GM18505 (cell line): ENCODE results near the gene CCT8L2.
"Not testable (repeated sequence)": the region's sequence is repeated elsewhere in the genome, so short reads cannot be mapped to it uniquely, and the experiment has no call there.

Source experiments
- ATAC-seq: cut with Tn5 transposase; IDR thresholded peaks from one replicate; pipeline ENCODE4 v1.9.1; 2021; ENCODE audit not compliant: unreplicated experiment
- POLR2A ChIP-seq: IDR thresholded peaks from 4 replicates; pipeline ENCODE4 v1.6.1; 2011; ENCODE audit warnings: borderline replicate concordance; ENCODE audit not compliant: insufficient read depth, insufficient read length; ENCODE audit errors: extremely low read depth

The CCT8L2 gene, protein sequence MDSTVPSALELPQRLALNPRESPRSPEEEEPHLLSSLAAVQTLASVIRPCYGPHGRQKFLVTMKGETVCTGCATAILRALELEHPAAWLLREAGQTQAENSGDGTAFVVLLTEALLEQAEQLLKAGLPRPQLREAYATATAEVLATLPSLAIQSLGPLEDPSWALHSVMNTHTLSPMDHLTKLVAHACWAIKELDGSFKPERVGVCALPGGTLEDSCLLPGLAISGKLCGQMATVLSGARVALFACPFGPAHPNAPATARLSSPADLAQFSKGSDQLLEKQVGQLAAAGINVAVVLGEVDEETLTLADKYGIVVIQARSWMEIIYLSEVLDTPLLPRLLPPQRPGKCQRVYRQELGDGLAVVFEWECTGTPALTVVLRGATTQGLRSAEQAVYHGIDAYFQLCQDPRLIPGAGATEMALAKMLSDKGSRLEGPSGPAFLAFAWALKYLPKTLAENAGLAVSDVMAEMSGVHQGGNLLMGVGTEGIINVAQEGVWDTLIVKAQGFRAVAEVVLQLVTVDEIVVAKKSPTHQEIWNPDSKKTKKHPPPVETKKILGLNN

DNA sequence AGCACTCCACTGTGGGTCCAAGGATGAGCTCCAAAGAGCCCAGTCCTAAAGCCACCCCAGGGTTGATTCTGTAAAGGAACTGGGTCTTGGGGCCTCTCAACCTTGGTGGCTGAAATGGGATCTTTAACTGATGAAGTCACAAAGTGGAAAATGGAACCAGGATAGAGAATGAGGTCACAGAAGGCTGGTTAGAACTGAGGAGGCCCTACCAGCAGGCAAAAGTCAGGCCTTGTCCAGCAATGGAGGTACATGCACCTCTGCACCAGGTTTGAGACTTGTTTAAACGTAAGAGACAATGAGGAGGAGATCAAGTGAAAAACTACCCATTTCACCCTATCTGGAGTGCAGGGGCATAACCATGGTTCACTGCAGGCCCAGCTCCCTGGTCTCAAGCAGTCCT is at the start of gene CCT8L2:
TSS of gene CCT8L2 (minus strand) at position 101 of the 400 bp plus-strand sequence. CDS start 260 bp downstream, outside the sequence.
- not testable (repeated sequence) for ATAC-seq

DNA sequence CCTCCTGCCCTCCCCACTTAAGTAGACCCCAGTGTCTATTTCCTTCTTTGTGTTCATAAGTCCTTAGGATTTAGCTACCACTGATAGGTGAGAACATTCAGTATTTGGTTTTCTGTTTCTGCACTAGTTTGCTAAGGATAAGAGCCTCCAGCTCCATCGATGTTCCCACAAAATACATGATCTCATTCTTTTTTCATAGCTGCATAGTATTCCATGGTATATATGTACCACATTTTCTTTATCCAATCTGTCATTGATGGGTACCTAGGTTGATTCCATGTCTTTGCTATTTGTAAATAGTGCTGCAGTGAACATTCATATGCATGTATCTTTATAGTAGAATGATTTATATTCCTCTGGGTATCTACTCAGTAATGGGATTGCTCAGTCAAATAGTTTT is 42.8 kb upstream of the CCT8L2 start:
- ATAC-seq: not testable (repeated sequence)

DNA sequence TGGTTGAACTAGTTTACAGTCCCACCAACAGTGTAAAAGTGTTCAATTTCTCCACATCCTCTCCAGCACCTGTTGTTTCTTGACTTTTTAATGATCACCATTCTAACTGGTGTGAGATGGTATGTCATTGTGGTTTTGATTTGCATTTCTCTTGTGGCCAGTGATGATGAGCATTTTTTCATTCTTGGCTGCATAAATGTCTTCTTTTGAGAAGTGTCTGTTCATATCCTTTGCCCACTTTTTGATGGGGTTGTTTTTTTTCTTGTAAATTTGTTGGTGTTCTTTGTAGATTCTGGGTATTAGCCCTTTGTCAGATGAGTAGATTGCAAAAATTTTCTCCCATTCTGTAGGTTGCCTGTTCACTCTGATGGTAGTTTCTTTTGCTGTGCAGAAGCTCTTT is 41.5 kb upstream of the CCT8L2 start:
- not testable (repeated sequence) for ATAC-seq

DNA sequence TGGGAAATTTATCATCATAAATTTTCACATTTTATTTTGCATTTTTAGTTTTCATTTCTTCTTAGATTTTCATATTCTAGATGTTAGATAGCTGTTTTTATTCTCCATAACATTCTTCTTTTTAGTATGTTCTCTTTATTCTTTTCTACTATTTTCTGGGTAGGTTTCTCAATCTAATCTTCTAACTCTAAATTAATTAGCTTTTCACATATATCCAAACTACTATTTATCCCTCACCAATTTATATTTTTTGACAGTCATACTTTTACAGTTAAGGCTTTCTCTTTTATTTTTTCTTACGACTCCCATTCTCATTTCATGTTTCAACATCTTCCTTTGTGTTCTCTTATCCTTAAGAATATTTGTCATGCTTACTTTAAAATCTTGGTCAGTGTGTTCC is 35.9 kb upstream of the CCT8L2 start:
- not testable (repeated sequence) for ATAC-seq

DNA sequence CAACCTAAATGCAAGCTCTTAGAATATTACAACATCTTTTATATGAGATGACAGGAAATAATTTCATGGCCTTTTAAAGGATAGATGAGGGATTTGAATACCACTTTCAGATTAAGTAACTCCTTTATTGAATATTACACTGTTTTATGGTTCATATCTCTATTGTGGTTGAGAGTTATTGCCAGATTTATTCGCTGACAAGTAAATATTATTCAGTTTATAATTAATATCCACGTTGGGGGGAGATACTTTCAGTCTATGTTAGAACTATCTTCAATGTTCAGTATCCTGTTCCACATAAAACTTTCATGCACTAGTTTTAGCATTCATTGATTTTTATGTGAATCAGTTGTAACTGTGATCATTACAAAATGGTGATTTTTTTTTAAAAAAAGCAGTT is 32.4 kb upstream of the CCT8L2 start:
- not testable (repeated sequence) for ATAC-seq

DNA sequence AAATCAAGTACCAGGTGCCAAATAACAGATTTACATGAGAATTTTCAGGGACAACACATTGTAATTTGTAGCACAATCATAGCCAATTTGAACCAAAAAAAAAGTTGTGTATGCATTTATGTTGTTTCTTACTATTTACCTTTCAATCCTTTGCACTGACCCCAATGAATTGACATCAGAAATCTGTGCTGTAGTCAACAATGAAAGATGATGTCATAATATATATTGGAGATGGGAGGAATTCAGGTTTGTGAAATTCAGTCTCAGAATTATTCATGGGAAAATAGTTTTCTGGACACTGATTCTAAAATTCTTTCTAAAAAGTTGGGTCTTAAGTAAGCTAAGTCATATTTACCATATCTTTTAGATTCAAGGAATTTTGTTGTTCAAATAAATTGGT is 31.0 kb upstream of the CCT8L2 start:
- ATAC-seq: not testable (repeated sequence)

DNA sequence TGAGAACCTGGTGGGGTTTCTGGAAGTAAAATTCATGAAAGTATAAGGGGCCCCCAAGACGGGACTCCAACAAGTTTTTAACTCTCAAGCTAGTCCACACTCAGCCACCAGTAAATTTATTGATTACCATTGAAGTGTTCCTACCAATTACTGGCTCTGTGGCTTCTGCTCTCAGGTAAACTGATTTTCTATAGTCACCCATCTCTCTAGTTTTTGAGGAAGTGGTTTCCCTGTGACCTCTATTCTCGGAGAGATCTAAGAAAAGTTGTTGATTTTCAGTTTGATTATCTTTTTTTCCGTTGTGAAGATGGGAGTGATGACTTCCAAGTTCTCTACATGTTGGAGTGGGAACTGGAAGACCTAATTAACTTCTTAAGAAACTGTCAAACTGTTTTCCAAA is 24.9 kb upstream of the CCT8L2 start:
- ATAC-seq: not testable (repeated sequence)

DNA sequence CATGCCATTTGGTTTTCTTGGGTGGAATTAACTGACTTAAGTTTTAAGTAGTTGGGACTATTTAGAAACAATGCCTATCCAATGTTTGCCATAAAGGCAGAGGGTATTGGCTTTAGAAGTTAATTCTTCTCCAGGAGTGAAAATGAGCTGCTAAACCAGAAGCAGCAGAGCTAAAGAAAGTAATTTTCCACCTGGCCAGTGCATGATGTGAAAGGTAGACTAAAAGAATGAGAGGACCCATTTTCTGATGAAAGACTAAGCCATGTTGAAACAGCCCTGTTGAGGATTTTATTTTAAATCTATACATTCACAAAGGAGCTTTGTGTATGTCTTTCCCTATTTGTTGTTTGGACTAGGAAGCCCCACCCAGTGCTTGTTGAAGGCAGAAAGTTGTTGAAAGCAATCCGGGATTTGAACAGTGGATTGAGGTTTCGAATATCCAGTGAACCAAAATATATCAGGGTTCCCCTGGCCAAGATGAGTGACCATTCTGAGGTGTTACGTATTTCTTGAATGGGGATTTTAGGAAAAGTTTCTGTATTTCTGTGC is 23.9 kb upstream of the CCT8L2 start:
- not testable (repeated sequence) for ATAC-seq

DNA sequence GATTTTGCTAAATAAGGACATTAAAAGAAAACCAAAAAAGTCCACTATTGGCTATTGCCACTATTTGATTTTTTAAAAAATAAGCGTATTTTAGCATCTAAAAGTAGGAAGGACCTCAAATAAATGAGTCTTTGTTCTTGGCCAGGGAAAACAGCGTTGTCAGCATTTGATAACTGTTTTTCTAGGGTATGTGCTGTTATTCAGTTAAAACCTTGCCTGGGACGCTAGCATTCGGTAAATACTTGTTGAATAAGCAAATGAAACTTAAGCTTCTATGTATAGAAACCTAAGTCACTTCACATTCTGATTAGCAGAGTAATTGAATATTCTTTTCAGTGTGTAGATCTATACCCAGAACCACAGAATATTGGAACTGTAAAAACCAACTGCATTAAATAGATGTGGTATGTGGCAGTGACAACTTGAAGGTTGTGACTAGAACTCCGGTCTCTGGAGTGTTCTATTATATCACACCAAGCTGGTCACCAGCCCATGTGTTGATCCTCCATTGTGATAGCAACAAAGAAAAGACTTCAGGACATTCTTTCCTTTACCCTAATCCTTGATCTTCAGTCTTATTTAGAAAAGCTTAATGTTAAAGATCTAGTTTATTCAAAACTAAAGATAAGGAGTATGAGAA is 23.1 kb upstream of the CCT8L2 start:
- not testable (repeated sequence) for ATAC-seq

DNA sequence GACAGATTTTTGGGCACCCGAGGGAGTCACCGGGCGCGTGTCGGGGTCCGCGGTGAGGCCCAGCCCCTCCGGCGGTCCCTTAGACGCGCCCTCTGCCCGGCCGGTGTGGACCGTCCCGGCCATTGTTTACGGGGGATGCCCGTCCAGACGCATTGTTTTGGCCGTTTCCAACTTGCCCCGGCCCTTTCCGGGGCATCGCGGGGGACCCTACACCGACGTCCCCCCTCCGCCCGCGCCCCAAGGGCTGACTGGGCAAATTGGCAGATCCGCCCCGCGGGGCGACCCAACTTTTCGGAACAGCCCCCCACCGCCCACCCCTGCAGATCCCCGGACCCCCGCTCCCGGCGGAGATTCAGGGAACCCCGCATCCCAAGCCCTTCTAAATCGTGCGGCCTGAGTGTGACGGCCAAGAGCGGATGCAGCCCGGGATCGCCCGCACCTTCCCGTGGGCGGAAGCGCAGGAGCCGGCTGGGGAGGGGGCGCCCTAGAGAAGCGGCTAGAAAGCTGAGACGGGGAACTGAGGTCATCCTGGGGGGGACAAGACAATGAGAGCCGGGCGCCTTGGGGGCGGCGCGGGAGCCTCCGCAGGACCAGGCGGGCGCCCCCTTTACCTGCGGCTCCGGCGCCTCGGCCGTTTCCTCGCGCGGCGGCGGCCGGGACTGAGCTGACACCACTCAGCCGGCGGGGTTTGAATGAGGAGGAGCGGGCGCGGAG is 17.1 kb upstream of the CCT8L2 start:
- TF ChIP-seq POLR2A: no peak
- ATAC-seq: no peak

DNA sequence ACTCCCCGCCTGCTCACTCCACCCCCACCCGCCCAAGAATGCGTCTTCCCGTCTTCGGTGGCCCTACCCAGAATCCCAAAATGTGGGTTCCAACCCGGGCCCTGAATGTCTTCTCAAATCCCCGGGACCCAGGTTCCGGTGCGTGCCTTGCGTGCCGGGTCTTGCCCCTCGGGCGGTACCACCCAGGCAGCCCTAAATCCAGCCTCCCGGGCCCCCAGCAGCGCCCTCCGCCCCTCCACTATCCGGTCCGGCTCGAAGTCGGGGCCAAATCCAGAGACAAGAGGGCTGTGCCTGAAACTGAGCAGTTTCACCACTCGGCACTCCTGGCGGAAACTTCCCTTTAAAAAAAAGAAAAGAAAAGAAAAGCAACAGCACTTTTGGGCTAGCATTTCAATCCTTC is 16.3 kb upstream of the CCT8L2 start:
- no peak for TF ChIP-seq POLR2A
- ATAC-seq: no peak

DNA sequence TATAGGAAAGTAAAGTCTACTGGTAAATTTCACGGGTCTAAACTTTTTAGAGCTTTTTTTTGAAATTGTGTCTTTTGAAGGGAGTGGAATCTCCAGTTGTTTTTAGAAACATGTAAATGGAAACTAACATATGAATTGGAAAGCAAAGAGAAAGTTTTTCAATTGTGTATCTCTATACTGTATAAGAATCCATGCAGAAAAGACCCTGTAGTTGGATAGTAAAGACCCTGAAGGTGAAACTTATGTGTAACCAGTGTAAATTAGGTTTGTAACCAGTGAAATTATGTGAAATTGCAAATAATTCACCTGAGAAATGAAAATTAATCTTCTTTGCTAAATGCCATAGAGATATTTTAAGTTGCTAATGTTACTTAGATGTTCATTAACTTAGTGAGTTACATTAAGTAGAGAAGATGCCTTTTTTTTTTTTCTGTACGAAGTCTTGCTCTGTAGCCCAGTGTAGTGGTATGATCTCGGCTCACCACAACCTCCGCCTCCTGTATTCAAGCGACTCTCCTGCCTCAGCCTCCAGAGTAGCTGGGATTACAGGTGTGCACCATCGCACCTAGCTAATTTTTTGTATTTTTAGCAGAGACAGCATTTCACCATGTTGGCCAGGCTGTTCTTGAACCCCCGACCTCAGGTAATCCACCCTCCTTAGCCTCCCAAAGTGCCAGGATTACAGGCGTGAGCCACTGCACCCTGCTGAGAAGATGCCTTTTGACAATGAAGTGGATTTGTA is 11.8 kb upstream of the CCT8L2 start:
- ATAC-seq: not testable (repeated sequence)

DNA sequence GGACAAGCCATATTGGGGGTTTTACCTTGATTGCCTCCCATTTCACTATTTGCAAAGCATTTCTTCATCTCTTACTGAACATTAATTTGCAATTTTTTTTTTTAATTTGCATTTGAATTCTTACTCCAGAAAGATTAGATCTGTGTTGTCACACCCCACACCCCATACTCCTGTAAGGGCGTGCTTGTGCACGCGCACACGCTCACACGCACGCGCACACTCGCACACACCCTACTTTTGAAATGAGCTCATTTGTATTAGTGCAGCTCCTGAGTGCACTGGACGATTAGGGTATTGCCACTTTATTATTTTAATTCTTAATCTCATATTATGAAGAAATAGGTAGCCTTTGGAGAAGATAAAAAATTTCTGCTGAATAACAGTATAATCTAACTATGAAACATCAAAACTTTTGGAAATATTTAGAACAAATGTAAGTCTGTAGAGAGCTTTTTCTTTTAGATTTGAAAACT is 11.2 kb upstream of the CCT8L2 start:
- ATAC-seq: not testable (repeated sequence)

DNA sequence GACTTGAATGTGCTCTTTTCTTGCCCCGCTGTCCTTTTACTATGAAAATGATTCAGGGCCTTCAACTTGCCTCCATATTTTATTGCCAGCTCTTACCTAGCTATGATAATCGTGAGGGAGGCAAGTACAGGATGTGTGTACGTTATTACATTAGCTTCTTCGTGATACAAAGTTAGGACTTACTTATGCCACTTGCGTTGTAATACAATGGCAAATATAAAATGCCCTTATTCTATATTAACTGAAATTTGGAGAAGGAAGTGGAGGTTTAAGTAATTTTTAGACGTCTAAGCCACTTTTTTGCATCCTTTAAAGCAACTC is 10.8 kb upstream of the CCT8L2 start:
- ATAC-seq: no peak
- no peak for TF ChIP-seq POLR2A

DNA sequence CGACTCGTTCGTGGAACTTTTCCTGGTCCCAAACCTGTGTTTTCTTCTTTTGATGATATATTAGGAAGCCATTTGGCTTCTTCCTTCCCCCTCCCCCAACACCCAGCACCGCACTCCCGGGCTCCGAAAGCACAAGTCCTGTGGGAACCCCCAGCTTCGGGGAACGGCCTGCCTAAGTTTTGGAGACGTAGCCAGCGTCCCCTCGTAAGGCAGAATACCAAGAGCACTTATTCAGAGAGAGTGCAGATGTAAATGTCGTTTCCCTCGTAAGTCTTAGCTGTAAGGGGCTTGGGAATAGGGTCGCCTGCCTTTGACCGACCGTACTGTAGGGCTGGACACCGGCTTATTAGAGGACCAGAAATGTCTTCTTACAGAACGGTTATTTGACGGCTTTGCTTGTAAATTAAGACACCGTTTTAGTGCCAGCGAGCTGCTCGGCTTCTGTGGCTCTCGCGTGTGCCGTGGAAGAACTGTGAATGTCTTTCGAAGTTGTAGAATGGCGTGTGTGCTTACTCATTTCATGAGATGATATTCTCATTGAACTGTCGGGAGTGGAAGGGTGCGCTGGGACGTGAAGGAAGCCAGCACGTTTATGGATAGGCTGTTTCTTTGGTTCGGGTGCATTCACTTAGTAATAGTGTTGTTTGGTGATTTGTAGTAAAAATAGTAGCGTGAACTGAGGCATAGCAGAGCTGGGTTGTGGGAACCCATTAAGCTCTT is 10.3 kb upstream of the CCT8L2 start:
- not testable (repeated sequence) for ATAC-seq

DNA sequence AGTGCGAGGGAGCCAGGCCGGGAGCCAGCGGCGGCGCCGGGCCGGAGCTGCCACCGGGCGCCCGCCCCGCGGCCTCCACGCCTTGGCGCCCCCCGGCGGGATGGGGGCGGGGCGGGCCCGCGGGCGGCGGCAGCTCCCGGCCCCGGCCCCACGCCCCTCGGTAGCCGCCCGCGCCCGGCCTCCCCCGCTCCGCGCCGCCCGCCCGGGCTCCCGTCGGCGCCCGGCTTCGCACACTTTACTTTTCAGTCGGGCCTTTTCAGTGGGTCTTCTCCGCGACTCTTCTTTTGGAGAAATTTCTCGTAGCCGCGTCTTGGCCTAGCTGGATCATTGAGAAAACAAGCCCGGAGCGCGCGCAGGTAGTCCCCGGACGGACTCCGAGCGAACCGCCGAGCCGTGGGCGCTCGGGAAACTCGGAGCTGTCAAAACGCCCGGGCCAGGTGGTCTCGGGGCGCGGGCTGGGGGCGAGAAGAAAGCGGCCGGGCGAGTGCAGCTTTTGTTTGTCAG is 9.7 kb upstream of the CCT8L2 start:
- not testable (repeated sequence) for ATAC-seq
